Measurements from ENCODE around the gene BMF. TPM values are rescaled to one million over a fixed set of nuclear protein-coding genes. Genes with fewer than 3 reads are reported as not detected.

Gene BMF
- total RNA-seq, 1 experiment from 2014 or later = not detected

GRCh38 chr15:40051616-40052415, 56.9 kb downstream of the BMF start:
- H3K27me3 Mint-ChIP-seq (ENCODE audit: insufficient read depth, unreplicated experiment) = no peaks in the 10 kb centered on the region
- H3K9me3 Mint-ChIP-seq (ENCODE audit: unreplicated experiment) = no peaks in the 10 kb centered on the region
- no peak for DNase-seq (ENCODE audit: unreplicated experiment)
- POLR2A ChIA-PET = interaction anchor here (1.5 kb wide), 1 partner anchor 128 kb away, joined by 3 read pairs; no protein-coding TSS in a partner anchor
- peaks cover 45% of the 10 kb centered on the region for H3K4me1 Mint-ChIP-seq (ENCODE audit: insufficient read depth, unreplicated experiment)
- no peaks in the 10 kb centered on the region for H3K36me3 Mint-ChIP-seq (ENCODE audit: insufficient read depth, unreplicated experiment)
- H3K27ac Mint-ChIP-seq (ENCODE audit: low read depth, unreplicated experiment) = no peak overlapping the region
- no peak for TF ChIP-seq CTCF (IDR thresholded peaks at IDR 0.05; ENCODE audit: unreplicated experiment)
- BruUV-seq (replicated peaks) = no TSS peak
- H3K4me3 Mint-ChIP-seq (ENCODE audit: unreplicated experiment) = no peak overlapping the region
- intact Hi-C loops (cut with micrococcal nuclease) = no loop called here
- CTCF ChIA-PET = interaction anchor here (0.6 to 1.8 kb wide), 3 partner anchors 53 to 165 kb away, joined by 3 to 12 read pairs (median 3); no protein-coding TSS in a partner anchor

- CTCF ChIA-PET = interaction anchor here (0.6 to 1.8 kb wide), 2 partner anchors 54 to 99 kb away, joined by 3 to 12 read pairs; no protein-coding TSS in a partner anchor
- Mint-ChIP-seq H3K27me3 (ENCODE audit: insufficient read depth, unreplicated experiment) (no peaks in the 10 kb centered on the region), H3K9me3 (ENCODE audit: unreplicated experiment) (no peaks in the 10 kb centered on the region), H3K36me3 (ENCODE audit: insufficient read depth, unreplicated experiment) (no peaks in the 10 kb centered on the region), H3K4me3 (ENCODE audit: unreplicated experiment) (no peak overlapping the region), H3K27ac (ENCODE audit: low read depth, unreplicated experiment) (no peak overlapping the region), H3K4me1 (ENCODE audit: insufficient read depth, unreplicated experiment) (peaks cover 43% of the 10 kb centered on the region)
- TF ChIP-seq CTCF (IDR thresholded peaks at IDR 0.05; ENCODE audit: unreplicated experiment) = no peak
- DNase-seq (ENCODE audit: unreplicated experiment) = no peak
- intact Hi-C loops (cut with micrococcal nuclease) = no loop called here
- no TSS peak for BruUV-seq (replicated peaks)
- POLR2A ChIA-PET = no interaction called here
These were observed 57.8 kb downstream of the BMF start for GRCh38 chr15:40050788-40051470.

- H3K9me3 Mint-ChIP-seq (ENCODE audit: unreplicated experiment) = no peaks in the 10 kb centered on the region
- no peak for TF ChIP-seq CTCF (IDR thresholded peaks at IDR 0.05; ENCODE audit: unreplicated experiment)
- intact Hi-C loops (cut with micrococcal nuclease) = loop anchor here (5.0 kb wide), 1 partner anchor 143 kb away; no protein-coding TSS in a partner anchor
- no peak overlapping the region for H3K27ac Mint-ChIP-seq (ENCODE audit: low read depth, unreplicated experiment)
- DNase-seq (ENCODE audit: unreplicated experiment) = no peak
- no TSS peak for BruUV-seq (replicated peaks)
- no peaks in the 10 kb centered on the region for H3K27me3 Mint-ChIP-seq (ENCODE audit: insufficient read depth, unreplicated experiment)
- no peak overlapping the region for H3K4me3 Mint-ChIP-seq (ENCODE audit: unreplicated experiment)
- H3K36me3 Mint-ChIP-seq (ENCODE audit: insufficient read depth, unreplicated experiment) = no peaks in the 10 kb centered on the region
- CTCF ChIA-PET = interaction anchor here (1.1 to 5.7 kb wide), 4 partner anchors 12 to 226 kb away, joined by 3 to 125 read pairs (median 8); partner anchors contain the start of gene BMF
- peaks cover 37% of the 10 kb centered on the region for H3K4me1 Mint-ChIP-seq (ENCODE audit: insufficient read depth, unreplicated experiment)
- POLR2A ChIA-PET = interaction anchor here (1.0 to 1.5 kb wide), 2 partner anchors 54 to 162 kb away, joined by 3 read pairs; no protein-coding TSS in a partner anchor
These were observed 59.7 kb downstream of the BMF start for GRCh38 chr15:40048926-40049475.
